GM12892 (cell line): Measurements from ENCODE around the gene ZGLP1.

Source experiments
- POLR2A ChIP-seq: IDR thresholded peaks from 2 replicates; pipeline ENCODE4 v1.6.1; 2011; ENCODE audit warnings: low read depth, low read length, control low read depth
- POLR2AphosphoS5 ChIP-seq: IDR thresholded peaks from 2 replicates; pipeline ENCODE4 v1.6.1; 2011; ENCODE audit warnings: low read depth, low read length, control low read depth

DNA sequence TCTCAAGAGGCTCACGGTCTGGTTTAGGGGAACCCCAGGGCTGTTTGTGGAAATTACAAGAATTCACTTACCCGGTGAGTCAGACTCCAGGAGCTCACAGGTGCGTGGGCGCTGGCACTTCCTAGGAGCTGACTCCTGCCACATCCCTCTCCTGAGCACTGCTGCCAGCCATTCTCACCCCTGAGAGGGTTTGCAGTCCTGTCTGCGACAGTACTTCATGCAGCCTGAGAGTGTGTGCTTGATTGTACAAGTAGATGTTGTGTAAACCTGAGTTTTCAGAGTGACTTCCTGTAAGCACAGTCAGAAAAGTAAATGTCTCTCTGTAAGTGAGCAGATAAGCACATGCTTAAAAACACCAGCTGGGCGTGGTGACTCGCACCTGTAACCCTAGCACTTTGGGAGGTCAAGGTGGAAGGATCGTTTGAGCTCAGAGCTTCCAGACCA lies 49.5 kb downstream of the ZGLP1 start:
- TF ChIP-seq POLR2A: peak; percentile 56
- TF ChIP-seq POLR2AphosphoS5: peak; percentile 66; the same call in 1 of the 2 replicates
